ENCODE results near the gene KCTD4.

GRCh38 chr13:45249662-45250061, 48.8 kb upstream of the KCTD4 start:
- TF ChIP-seq ZNF274 (IDR thresholded peaks at IDR 0.05; ENCODE audit: low read depth, low read length), result no peak
- TF ChIP-seq YY1 (IDR thresholded peaks at IDR 0.05; ENCODE audit: insufficient read depth, insufficient read length), result no peak
